Natural killer cell (primary cell): ENCODE results near the gene ZXDC. TPM values are rescaled to one million over a fixed set of nuclear protein-coding genes. Genes with fewer than 3 reads are reported as not detected.

Experiments
- ATAC-seq, 3 donors: fragments of 150-1000 bp in 2 of 3; fragments of 200-7000 bp in 1 of 3; cut with Tn5 transposase; 1 replicate in 1 of 3; 2 replicates in 2 of 3; pipeline ENCODE4 v1.10.0; 2021; ENCODE audit warnings: mild to moderate bottlenecking in 2 of 3, moderate library complexity in 2 of 3
- DNase-seq, 2 donors: peaks; one replicate each; pipeline versions ENCODE4 v3.0.0 to v3.0.0-alpha.2; 2013 to 2021; ENCODE audit warnings: mixed read lengths in 1 of 2
- H3K27ac ChIP-seq: one replicate; pipeline ENCODE4 v1.5.1; 2013; ENCODE audit warnings: mild to moderate bottlenecking, low read length
- H3K27me3 ChIP-seq: one replicate; pipeline ENCODE4 v1.6.1; 2013; ENCODE audit warnings: low read length; ENCODE audit not compliant: control insufficient read depth, insufficient read depth
- H3K36me3 ChIP-seq: one replicate; pipeline ENCODE4 v1.6.1; 2013; ENCODE audit warnings: low read length; ENCODE audit not compliant: control insufficient read depth, insufficient read depth
- H3K4me1 ChIP-seq: one replicate; pipeline ENCODE4 v1.6.1; 2013; ENCODE audit warnings: low read length; ENCODE audit not compliant: control insufficient read depth, insufficient read depth
- H3K4me3 ChIP-seq: one replicate; pipeline ENCODE4 v1.5.1; 2013; ENCODE audit warnings: low read length
- H3K9me3 ChIP-seq: one replicate; pipeline ENCODE4 v1.6.1; 2013; ENCODE audit warnings: low read length; ENCODE audit not compliant: control insufficient read depth, insufficient read depth
- H3K27ac Mint-ChIP-seq, 2 donors: one replicate each; pipeline ENCODE4 v1.8.0; 2022; ENCODE audit warnings: mild to moderate bottlenecking in 2 of 2, mixed read lengths in 2 of 2, moderate library complexity in 1 of 2
- H3K27me3 Mint-ChIP-seq, 2 donors: one replicate each; pipeline ENCODE4 v1.8.0; 2022; ENCODE audit warnings: low read depth in 2 of 2, mixed read lengths in 2 of 2
- H3K36me3 Mint-ChIP-seq: one replicate; pipeline ENCODE4 v1.8.0; 2022; ENCODE audit warnings: mixed read lengths
- H3K4me1 Mint-ChIP-seq, 2 donors: one replicate each; pipeline ENCODE4 v1.8.0; 2022; ENCODE audit warnings: mixed read lengths in 2 of 2
- H3K4me3 Mint-ChIP-seq: one replicate; pipeline ENCODE4 v1.8.0; 2022; ENCODE audit warnings: mild to moderate bottlenecking, moderate library complexity, mixed read lengths
- H3K9me3 Mint-ChIP-seq, 2 donors: one replicate each; pipeline ENCODE4 v1.8.0; 2022; ENCODE audit warnings: mixed read lengths in 2 of 2
- CTCF ChIP-seq: fragments of 200-600 bp; IDR thresholded peaks from one replicate; pipeline ENCODE4 v1.8.0; 2022; ENCODE audit warnings: antibody characterized with exemption
- WGBS: methylation state at CpG from one replicate; pipeline ENCODE4 v1.1.7; 2013; ENCODE audit warnings: missing lambda C conversion rate; ENCODE audit not compliant: insufficient coverage; 5-methylcytosine and 5-hydroxymethylcytosine counted together
- intact Hi-C: fragments of 100-400 bp; cut with micrococcal nuclease; formaldehyde crosslinking; loops from one replicate; pipeline ENCODE4 v1.14.2; 2022
- total RNA-seq, 4 donors: library from RNA; stranded (reverse); fragments of 120-200 nt in 1 of 4; gene quantifications; one replicate each; pipeline versions ENCODE4 v1.2.3 to v1.2.4, GENCODE V29; 2013 to 2022

ZXDC gene
- total RNA-seq, 3 donors from 2014 or later (not counting 1 experiment from before 2014, with no cell fraction given), result 56.1 to 70.2 (median 68.4) TPM

- no peak for DNase-seq
These were observed 79.7 kb downstream of the ZXDC start for GRCh38 chr3:126395846-126396513.

DNA sequence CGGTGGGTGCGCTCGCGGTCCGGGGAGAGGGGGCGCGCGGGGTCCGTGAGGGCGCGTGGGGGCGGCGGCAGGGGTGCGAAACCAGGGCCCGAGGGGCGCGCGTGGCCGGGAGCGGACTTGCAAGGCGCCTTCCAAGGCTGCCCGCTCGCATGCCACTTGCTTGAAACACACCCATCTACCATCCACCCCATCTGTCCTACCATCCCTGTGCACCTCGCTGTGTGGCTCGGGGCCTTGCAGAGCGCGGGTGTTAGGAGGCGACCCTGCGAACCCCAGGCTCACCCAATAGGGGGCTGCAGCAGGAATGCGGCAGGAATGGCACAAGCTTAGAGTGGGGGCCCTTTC lies 80.7 kb downstream of the ZXDC start:
- no peak for TF ChIP-seq CTCF
- Mint-ChIP-seq H3K9me3 (no peaks in the 10 kb centered on the region), H3K4me3 (no peak overlapping the region), H3K27ac (no peak overlapping the region), H3K27me3 (peaks cover 40 to 44% of the 10 kb centered on the region in 2 donors), H3K4me1 (no peaks in the 10 kb centered on the region), H3K36me3 (no peaks in the 10 kb centered on the region)
- no peaks in the 10 kb centered on the region for H3K4me1 ChIP-seq
- peaks cover 6% of the 10 kb centered on the region for H3K9me3 ChIP-seq
- no peak overlapping the region for H3K27ac ChIP-seq
- 15% methylated on average over 30 of the region's 30 CpGs for WGBS
- no peak for DNase-seq
- ATAC-seq, result no peak
- intact Hi-C loops, result no loop called here
- H3K27me3 ChIP-seq, result no peaks in the 10 kb centered on the region
- H3K4me3 ChIP-seq, result no peak overlapping the region
- no peaks in the 10 kb centered on the region for H3K36me3 ChIP-seq

More at GRCh38 chr3:126395846-126396513, 79.7 kb downstream of the ZXDC start:
- intact Hi-C loops, result no loop called here
- TF ChIP-seq CTCF, result no peak
- Mint-ChIP-seq H3K27ac (no peak overlapping the region), H3K9me3 (no peaks in the 10 kb centered on the region), H3K4me1 (no peaks in the 10 kb centered on the region), H3K36me3 (no peaks in the 10 kb centered on the region), H3K27me3 (peaks cover 34 to 38% of the 10 kb centered on the region in 2 donors), H3K4me3 (no peak overlapping the region)
- Histone ChIP-seq H3K27ac (no peak overlapping the region), H3K36me3 (no peaks in the 10 kb centered on the region), H3K9me3 (peaks cover 6% of the 10 kb centered on the region), H3K4me1 (no peaks in the 10 kb centered on the region), H3K4me3 (no peak overlapping the region), H3K27me3 (no peaks in the 10 kb centered on the region)
- no peak for ATAC-seq
- WGBS, result 94% methylated on average over 6 of the region's 6 CpGs

- no peak for TF ChIP-seq CTCF
- H3K36me3 Mint-ChIP-seq, result no peaks in the 10 kb centered on the region
- H3K27me3 Mint-ChIP-seq, result peaks cover 45 to 50% of the 10 kb centered on the region in 2 donors
- no peaks in the 10 kb centered on the region for H3K36me3 ChIP-seq
- H3K4me1 Mint-ChIP-seq, result peaks cover 0 to 5% of the 10 kb centered on the region in 2 donors
- H3K27ac Mint-ChIP-seq, result no peak within 1 kb of the TSS
- WGBS, result 37% methylated on average over 43 of the region's 43 CpGs
- no peak for DNase-seq
- no peak within 1 kb of the TSS for H3K27ac ChIP-seq
- no peak within 1 kb of the TSS for H3K4me3 Mint-ChIP-seq
- no peak for ATAC-seq
- no peaks in the 10 kb centered on the region for H3K4me1 ChIP-seq
- no peaks in the 10 kb centered on the region for H3K9me3 Mint-ChIP-seq
- H3K27me3 ChIP-seq, result no peaks in the 10 kb centered on the region
- no peak within 1 kb of the TSS for H3K4me3 ChIP-seq
- peaks cover 6% of the 10 kb centered on the region for H3K9me3 ChIP-seq
- intact Hi-C loops, result no loop called here
These were observed 81.3 kb downstream of the ZXDC start, which contains the start of gene CFAP100 for GRCh38 chr3:126394179-126394976. Gene CFAP100, plus strand, starts transcription at chr3:126394909. Its CDS starts 1,092 bp downstream, at chr3:126396001.
